Cerebellar nuclear complex (tissue), 1 donor: ENCODE results near the gene OSGEPL1.
"Not testable (repeated sequence)": the region's sequence is repeated elsewhere in the genome, so short reads cannot be mapped to it uniquely, and the experiment has no call there.

Experiments used
- DNase-seq, 2 experiments: peaks; one replicate each; lab custom pipeline; 2025; lab: John Stamatoyannopoulos, UW

The OSGEPL1 gene

DNA sequence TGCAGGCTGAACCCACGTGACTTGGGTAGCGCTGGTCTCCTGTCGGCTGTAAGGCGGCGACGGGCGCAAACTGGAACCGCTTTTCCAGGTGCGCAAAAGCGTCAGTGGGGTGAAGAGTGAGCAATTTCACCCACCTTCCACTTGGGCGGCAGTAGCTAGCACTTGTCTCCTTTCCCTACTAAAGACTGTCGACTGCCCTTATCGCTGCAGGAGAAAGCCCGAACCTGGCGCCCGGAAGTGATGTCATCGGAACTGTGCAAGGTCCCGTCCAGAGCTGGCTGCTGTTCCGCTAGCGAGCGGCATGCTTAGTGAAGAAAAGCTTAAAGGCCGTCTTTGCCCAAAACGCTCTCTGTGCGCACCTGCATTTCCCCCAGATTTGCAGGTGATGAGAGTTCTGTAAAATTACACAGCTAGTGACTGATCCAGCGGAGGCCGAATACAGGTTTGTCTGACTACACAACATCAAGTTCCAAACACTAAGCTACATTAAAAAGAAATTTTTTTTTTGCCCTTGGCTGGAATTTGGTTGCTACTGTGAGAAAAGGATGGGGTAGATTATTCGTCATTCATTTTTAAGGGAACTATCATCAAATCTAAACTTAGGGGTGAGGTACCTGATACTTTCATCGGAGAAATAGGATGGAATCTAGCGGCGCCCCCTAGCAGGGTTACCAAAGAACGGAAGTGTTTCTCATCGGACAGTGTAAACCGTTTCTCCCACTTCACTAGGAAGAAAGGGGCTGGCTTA is at the start of gene OSGEPL1:
Gene OSGEPL1, minus strand, starts transcription at position 242 of the 748 bp plus-strand sequence. CDS start 1,152 bp downstream, outside the sequence.
- peak; percentile 58 to 79 for DNase-seq

DNA sequence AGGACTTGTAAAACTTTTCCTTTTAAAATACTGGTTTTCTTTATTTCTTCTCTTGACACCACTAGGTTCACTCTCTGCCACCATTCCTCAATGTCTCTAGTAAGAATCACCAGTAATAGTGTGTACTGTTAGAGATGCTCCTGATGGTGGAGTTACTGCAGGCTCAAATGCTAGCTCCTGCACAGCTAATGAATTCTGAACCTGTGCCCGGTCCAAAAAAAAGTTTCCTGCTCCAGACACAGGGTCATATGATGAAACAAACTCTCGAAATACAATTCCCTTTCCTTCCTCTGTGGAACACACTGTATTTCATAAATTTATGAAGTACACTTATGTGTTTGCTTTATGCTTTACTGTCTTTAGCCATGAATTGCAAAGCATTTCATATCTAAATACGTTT is 40.8 kb upstream of the OSGEPL1 start:
- no peak for DNase-seq

GRCh38 chr2:189802396-189802912 is 39.9 kb upstream of the OSGEPL1 start:
- no peak for DNase-seq

- DNase-seq = no peak
These were observed 36.9 kb upstream of the OSGEPL1 start for GRCh38 chr2:189799531-189799930.

GRCh38 chr2:189799030-189799331 is 36.4 kb upstream of the OSGEPL1 start:
- no peak for DNase-seq

DNA sequence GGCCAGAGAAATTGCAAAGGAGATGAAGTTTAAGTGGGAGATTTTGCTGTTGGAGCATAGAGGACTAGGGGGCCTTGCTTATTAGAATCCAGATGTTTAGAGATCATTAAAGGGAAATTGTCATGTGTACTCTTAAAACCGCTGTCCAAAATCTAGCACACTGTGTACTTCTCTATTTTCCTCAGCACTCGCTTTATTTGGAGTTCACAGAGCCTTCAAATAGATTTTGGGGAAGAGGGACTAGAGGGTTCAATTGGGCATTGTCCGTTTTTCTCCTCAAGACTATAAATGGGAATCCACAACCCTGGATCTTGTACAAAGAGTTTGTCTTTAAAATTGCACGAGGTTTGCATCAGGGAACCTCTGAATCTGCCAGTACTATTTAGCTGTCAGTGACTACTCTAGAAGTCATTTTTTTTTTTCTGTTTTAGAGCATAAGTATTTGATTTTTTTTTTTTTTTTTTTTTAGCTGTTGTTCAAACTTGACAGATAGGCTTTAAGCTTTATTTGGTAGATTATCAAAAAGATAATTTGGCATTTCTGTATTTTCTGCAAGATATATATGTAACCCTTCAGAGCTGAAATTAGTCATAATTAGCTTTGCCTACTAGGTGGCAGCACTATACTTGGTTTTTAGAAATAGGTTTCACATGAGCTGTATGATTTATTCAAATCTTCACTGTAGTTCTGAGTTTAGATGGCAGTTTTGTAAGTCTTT is 35.9 kb upstream of the OSGEPL1 start:
- DNase-seq = no peak

GRCh38 chr2:189797902-189798301 is 35.3 kb upstream of the OSGEPL1 start:
- DNase-seq = no peak

GRCh38 chr2:189794310-189794709 is 31.7 kb upstream of the OSGEPL1 start:
- DNase-seq = no peak

DNA sequence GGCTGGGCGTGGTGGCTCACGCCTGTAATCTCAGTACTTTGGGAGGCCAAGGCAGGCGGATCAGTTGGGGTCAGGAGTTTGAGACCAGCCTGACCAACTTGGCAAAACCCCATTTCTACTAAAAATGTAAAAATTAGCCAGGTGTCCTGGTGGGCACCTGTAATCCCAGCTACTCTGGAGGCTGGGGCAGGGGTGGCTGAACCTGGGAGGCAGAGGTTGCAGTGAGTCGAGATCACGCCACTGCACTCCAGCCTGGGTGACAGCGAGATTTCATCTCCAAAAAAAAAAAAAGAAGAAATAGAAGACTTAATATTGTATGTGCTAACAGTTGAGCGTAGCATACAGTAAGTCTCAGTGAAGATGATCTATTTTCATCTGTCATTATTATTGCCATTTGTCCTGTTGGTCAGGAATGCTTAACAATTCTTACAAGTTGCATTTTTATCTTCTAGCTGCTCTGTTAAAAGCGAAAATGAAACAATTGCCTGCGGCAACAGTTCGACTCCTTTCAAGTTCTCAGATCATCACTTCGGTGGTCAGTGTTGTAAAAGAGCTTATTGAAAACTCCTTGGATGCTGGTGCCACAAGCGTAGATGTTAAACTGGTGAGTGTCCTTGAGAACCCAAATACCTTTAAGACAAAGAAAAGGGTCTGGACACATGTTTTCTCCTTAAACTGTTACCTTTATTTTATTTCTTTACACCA is 28.9 kb upstream of the OSGEPL1 start:
- no peak for DNase-seq

- DNase-seq = peak; percentile 79 to 80
These were observed 21.6 kb upstream of the OSGEPL1 start, which contains the start of the genes ORMDL1 and PMS1 for GRCh38 chr2:189783927-189784867. Gene ORMDL1, minus strand, starts transcription at chr2:189784339. Its CDS starts 1,744 bp downstream, at chr2:189782595. Gene PMS1, plus strand, starts transcription at chr2:189784450. Its CDS starts 7,360 bp downstream, at chr2:189791810.

GRCh38 chr2:189783451-189783926 is 20.9 kb upstream of the OSGEPL1 start:
- no peak for DNase-seq

DNA sequence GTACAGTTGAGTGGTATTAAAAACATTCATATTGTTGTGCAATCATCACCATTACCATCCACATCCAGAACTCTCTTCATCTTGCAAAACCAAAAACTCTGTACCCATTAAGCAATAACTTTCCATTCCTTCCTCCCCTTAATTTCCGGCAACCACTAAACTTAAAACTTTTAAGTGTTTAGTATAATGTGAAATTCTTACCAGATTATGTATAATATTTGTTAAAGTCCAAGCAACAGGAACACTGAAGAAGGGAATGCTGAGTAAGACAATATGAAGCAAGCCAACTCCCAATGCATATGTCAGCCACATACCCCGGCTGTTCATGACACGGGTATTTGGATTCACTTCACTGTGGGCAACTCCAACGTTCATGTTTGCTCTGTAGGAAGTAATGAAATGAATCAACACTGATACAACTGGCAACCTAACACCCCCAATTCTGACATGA is 19.7 kb upstream of the OSGEPL1 start:
- DNase-seq = no peak

GRCh38 chr2:189772212-189772611 is 9.6 kb upstream of the OSGEPL1 start:
- no peak for DNase-seq

DNA sequence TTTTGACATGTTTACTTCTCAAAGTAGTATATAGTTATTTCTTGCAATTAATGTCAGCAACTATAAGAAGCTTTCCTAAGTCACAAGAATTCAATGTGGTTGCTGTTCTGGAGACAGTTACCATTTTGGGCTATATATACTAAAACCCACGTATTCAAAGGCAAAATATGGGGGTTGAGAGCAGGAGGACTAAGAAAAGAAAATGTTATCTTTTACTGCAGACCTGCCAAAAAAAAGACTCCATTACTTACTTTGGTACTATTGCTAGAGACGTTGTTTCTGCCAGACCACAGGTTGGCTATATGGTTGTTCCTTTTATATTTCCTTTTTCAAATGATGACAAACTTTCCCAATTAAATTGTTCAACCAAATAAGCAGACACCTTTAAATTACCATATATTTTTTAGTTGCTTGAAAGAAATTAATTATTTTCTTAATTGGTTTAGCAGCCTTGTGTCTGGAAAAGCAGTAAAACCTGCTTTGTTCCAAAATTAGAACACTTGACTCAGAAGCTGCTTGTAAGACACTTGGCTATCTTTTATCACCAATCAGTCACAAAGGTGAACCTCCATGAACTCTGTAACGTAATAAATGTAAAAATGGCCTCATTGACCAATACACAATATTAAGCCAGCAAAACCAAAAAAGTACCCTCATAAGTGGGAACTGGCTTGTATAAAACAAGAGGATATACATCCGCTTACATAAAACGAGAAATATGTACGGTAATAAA is 8.2 kb upstream of the OSGEPL1 start:
- no peak for DNase-seq

DNA sequence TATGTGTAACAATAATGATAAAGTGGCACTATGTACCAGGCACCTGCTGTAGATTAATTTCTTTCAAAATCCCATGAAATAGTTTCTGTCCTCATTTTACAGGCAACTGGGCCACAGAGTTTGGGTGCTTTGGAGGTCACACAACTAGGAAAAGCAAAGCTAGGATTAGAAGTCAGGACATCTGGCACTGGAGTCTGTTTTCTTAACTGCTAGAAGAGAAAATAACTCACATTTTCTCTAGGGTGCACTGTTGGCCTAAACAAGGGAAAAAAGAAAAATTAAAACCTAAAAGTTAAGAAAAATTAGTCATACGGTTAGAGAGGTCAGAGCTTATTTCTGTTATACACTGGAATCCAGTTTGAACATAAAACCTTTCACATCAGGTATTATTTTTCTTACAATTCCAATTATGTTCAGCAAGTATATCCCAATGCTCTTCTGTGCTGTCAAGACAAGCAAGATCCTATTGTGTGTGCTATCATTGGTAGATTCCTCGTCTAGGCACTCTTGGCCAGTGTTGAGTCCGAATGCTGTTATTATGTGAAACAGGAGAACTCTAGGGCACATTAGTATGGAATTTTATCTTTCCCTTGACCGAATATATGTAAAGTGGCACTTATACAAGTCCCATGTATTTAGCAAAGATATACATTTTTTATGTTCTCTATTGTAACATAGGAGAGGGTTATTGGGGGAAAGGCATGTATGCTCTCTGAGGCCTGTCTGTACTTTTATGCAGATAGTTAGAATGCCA is 1.5 kb upstream of the OSGEPL1 start:
- no peak for DNase-seq

DNA sequence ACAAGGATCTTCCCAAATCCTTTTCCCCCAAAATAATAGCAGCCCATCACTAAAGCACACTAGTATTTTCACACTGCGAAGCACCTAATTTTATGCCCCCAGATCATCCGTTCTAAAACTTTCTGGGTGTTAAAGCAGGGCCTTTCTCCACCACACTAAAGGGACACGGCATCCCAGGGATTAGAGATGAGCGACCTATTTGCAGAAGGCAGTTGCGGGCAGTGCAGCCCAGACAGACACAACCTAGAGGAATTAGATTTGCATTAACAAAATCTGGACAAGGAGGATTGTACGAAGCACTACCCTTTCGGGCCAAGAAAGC is 402 bp downstream of the OSGEPL1 start:
- DNase-seq = no peak

DNA sequence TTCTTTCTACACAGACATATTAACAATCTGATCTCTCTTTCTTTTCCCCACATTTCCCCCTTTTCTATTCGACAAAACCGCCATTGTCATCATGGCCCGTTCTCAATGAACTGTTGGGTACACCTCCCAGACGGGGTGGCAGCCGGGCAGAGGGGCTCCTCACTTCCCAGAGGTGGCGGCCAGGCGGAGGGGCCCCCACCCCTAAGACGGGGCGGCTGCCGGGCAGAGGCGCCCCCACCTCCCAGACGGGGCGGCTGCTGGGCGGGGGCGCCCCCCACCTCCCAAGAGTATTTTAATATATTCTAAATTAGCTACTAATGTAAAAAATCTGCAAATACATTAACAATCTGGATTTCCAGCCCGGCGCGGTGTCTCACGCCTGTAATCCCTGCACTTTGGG is 2.4 kb downstream of the OSGEPL1 start:
- DNase-seq = not testable (repeated sequence)

GRCh38 chr2:189756311-189756952 is 6.2 kb downstream of the OSGEPL1 start:
- DNase-seq = no peak

DNA sequence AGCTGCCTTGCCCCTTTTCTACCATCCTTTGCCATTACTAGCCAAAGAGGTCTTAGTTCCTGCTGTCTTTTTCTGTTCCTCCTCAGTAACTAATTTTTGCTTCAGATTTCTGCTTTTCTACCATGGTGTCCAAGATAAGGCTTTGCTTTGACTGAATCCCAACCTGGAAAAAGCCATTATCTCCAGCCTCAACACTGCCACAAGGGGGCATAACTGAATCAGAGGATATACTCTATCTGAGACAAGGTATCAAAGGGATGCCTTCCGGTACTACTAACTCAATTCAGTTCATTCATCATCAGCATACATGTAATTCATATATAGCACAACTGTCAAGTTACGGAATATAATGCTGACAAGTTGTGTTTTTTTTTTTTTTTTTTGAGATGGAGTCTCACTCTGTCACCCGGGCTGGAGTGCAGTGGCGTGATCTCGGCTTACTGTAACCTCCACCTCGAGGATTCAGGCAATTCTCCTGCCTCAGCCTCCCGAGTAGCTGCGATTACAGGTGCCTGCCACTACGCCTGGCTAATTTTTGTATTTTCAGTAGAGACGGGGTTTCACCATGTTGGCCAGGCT is 11.4 kb downstream of the OSGEPL1 start:
- DNase-seq = no peak
